ENCODE measurements around the gene F10. TPM values are rescaled to one million over a fixed set of nuclear protein-coding genes. Genes with fewer than 3 reads are reported as not detected.

The F10 gene
- total and polyA plus RNA-seq, 2 experiments from 2014 or later: 0.76 to 1.6 TPM

DNA sequence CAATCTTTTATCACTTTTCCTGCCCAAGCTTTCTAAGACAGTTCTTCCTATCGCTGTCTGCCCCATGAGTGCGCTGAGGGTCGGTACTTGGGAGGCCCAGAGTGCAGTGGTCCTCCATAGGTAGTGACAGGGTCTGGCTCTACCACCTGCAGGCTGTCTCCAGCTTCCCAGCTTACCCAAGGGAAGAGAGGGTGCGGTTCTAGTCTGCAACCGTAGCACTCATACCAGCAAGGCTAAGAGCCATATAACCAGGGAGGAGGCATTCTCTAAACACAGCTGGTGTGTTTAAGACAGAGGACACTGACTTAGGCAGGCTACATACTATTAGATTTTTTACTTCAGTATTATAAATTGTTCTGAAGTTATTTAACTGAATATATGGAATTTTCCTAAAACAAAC, 44.1 kb downstream of the F10 start (continued):
- TF ChIP-seq, protein P1, sequence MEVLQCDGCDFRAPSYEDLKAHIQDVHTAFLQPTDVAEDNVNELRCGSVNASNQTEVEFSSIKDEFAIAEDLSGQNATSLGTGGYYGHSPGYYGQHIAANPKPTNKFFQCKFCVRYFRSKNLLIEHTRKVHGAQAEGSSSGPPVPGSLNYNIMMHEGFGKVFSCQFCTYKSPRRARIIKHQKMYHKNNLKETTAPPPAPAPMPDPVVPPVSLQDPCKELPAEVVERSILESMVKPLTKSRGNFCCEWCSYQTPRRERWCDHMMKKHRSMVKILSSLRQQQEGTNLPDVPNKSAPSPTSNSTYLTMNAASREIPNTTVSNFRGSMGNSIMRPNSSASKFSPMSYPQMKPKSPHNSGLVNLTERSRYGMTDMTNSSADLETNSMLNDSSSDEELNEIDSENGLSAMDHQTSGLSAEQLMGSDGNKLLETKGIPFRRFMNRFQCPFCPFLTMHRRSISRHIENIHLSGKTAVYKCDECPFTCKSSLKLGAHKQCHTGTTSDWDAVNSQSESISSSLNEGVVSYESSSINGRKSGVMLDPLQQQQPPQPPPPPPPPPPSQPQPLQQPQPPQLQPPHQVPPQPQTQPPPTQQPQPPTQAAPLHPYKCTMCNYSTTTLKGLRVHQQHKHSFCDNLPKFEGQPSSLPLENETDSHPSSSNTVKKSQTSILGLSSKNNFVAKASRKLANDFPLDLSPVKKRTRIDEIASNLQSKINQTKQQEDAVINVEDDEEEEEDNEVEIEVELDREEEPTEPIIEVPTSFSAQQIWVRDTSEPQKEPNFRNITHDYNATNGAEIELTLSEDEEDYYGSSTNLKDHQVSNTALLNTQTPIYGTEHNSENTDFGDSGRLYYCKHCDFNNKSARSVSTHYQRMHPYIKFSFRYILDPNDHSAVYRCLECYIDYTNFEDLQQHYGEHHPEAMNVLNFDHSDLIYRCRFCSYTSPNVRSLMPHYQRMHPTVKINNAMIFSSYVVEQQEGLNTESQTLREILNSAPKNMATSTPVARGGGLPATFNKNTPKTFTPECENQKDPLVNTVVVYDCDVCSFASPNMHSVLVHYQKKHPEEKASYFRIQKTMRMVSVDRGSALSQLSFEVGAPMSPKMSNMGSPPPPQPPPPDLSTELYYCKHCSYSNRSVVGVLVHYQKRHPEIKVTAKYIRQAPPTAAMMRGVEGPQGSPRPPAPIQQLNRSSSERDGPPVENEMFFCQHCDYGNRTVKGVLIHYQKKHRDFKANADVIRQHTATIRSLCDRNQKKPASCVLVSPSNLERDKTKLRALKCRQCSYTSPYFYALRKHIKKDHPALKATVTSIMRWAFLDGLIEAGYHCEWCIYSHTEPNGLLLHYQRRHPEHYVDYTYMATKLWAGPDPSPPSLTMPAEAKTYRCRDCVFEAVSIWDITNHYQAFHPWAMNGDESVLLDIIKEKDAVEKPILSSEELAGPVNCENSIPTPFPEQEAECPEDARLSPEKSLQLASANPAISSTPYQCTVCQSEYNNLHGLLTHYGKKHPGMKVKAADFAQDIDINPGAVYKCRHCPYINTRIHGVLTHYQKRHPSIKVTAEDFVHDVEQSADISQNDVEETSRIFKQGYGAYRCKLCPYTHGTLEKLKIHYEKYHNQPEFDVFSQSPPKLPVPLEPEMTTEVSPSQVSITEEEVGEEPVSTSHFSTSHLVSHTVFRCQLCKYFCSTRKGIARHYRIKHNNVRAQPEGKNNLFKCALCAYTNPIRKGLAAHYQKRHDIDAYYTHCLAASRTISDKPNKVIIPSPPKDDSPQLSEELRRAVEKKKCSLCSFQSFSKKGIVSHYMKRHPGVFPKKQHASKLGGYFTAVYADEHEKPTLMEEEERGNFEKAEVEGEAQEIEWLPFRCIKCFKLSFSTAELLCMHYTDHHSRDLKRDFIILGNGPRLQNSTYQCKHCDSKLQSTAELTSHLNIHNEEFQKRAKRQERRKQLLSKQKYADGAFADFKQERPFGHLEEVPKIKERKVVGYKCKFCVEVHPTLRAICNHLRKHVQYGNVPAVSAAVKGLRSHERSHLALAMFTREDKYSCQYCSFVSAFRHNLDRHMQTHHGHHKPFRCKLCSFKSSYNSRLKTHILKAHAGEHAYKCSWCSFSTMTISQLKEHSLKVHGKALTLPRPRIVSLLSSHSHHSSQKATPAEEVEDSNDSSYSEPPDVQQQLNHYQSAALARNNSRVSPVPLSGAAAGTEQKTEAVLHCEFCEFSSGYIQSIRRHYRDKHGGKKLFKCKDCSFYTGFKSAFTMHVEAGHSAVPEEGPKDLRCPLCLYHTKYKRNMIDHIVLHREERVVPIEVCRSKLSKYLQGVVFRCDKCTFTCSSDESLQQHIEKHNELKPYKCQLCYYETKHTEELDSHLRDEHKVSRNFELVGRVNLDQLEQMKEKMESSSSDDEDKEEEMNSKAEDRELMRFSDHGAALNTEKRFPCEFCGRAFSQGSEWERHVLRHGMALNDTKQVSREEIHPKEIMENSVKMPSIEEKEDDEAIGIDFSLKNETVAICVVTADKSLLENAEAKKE (CRISPR knock-in tag; IDR thresholded peaks at IDR 0.05): no peak
- no peak for TF ChIP-seq STAT1 (IDR thresholded peaks at IDR 0.05; ENCODE audit: unreplicated experiment)
- TF ChIP-seq ETS1 (IDR thresholded peaks at IDR 0.05): no peak
- TF ChIP-seq EZH2 (IDR thresholded peaks at IDR 0.05; ENCODE audit: low read depth, unreplicated experiment): no peak
- TF ChIP-seq POLR2AphosphoS5 (IDR thresholded peaks at IDR 0.05; ENCODE audit: low read depth): no peak
- TF ChIP-seq ZNF331 (CRISPR knock-in tag; IDR thresholded peaks at IDR 0.05; ENCODE audit: low read depth): no peak
- TF ChIP-seq EZH2phosphoT487 (IDR thresholded peaks at IDR 0.05; ENCODE audit: unreplicated experiment): no peak

DNA sequence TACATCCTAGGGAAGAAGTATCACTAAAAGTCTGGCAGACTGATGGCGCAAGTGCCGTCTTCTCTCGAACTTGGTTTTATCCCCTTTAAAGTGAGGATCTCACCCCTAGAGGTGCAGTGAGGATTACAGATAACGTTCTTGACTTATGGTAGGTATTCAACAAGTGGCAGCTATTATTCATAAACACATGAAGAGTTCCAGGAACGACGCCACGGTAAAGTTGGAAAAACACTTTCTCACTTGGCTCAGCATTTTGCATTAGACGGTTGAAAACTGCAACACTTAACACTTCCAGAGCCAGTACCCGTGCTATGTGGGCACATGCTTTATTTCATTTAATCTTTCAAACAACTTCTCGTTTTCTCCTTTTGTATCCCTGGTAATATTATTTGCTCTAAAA, 44.6 kb downstream of the F10 start:
- no peaks in the 10 kb centered on the region for H3K9me3 Mint-ChIP-seq
- no peak for ATAC-seq
- H3F3A ChIP-seq (replicated peaks; ENCODE audit: low read depth): no peaks in the 10 kb centered on the region
- H3K79me2 ChIP-seq (replicated peaks; ENCODE audit: insufficient read depth): no peaks in the 10 kb centered on the region
- no peak overlapping the region for H3K4me2 ChIP-seq
- no peak overlapping the region for H3K4me3 ChIP-seq
- H3K9me2 ChIP-seq (ENCODE audit: insufficient read depth): no peaks in the 10 kb centered on the region
- no peaks in the 10 kb centered on the region for H3K27me3 ChIP-seq (ENCODE audit: insufficient read depth)
- no peaks in the 10 kb centered on the region for H3K4me1 ChIP-seq (ENCODE audit: insufficient read depth)
- H3K4me1 Mint-ChIP-seq: peaks cover 10% of the 10 kb centered on the region
- H3K36me3 Mint-ChIP-seq (ENCODE audit: low read depth): peaks cover 25% of the 10 kb centered on the region
- no peaks in the 10 kb centered on the region; the same call in 1 of the 2 replicates for H4K20me1 ChIP-seq (replicated peaks; ENCODE audit: insufficient read depth)
- DNase-seq (ENCODE audit: low spot score): no peak
- no peak overlapping the region for H3K27ac ChIP-seq (ENCODE audit: low read depth)
- H3K27me3 Mint-ChIP-seq (ENCODE audit: insufficient read depth, low read depth, poor library complexity): peaks cover 9% of the 10 kb centered on the region
- H3K27ac Mint-ChIP-seq: no peak overlapping the region
- no peak overlapping the region for H2AFZ ChIP-seq
- H3K36me3 ChIP-seq (ENCODE audit: insufficient read depth): no peaks in the 10 kb centered on the region
- no peak overlapping the region for H3K4me3 Mint-ChIP-seq
- no peak for TF ChIP-seq ZNF331 (CRISPR knock-in tag; IDR thresholded peaks at IDR 0.05; ENCODE audit: low read depth)
- TF ChIP-seq JUNB (IDR thresholded peaks at IDR 0.05; ENCODE audit: unreplicated experiment): no peak
- no peak for TF ChIP-seq ETS1 (IDR thresholded peaks at IDR 0.05)
- TF ChIP-seq, protein P2, sequence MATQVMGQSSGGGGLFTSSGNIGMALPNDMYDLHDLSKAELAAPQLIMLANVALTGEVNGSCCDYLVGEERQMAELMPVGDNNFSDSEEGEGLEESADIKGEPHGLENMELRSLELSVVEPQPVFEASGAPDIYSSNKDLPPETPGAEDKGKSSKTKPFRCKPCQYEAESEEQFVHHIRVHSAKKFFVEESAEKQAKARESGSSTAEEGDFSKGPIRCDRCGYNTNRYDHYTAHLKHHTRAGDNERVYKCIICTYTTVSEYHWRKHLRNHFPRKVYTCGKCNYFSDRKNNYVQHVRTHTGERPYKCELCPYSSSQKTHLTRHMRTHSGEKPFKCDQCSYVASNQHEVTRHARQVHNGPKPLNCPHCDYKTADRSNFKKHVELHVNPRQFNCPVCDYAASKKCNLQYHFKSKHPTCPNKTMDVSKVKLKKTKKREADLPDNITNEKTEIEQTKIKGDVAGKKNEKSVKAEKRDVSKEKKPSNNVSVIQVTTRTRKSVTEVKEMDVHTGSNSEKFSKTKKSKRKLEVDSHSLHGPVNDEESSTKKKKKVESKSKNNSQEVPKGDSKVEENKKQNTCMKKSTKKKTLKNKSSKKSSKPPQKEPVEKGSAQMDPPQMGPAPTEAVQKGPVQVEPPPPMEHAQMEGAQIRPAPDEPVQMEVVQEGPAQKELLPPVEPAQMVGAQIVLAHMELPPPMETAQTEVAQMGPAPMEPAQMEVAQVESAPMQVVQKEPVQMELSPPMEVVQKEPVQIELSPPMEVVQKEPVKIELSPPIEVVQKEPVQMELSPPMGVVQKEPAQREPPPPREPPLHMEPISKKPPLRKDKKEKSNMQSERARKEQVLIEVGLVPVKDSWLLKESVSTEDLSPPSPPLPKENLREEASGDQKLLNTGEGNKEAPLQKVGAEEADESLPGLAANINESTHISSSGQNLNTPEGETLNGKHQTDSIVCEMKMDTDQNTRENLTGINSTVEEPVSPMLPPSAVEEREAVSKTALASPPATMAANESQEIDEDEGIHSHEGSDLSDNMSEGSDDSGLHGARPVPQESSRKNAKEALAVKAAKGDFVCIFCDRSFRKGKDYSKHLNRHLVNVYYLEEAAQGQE (IDR thresholded peaks at IDR 0.05; ENCODE audit: unreplicated experiment): no peak
- no peak for TF ChIP-seq POLR2AphosphoS5 (IDR thresholded peaks at IDR 0.05; ENCODE audit: low read depth)
- TF ChIP-seq EZH2 (IDR thresholded peaks at IDR 0.05; ENCODE audit: low read depth, unreplicated experiment): no peak
- no peak for TF ChIP-seq CREB1 (CRISPR knock-in tag; IDR thresholded peaks at IDR 0.05; ENCODE audit: low read depth)
- TF ChIP-seq EZH2phosphoT487 (IDR thresholded peaks at IDR 0.05; ENCODE audit: unreplicated experiment): no peak
- TF ChIP-seq ZNF114 (CRISPR knock-in tag; IDR thresholded peaks at IDR 0.05): no peak

All from GM23338 (cell line).